Measurements from ENCODE around the gene METTL17.
"Not testable (repeated sequence)": the region's sequence is repeated elsewhere in the genome, so short reads cannot be mapped to it uniquely, and the experiment has no call there.

Gene METTL17

DNA sequence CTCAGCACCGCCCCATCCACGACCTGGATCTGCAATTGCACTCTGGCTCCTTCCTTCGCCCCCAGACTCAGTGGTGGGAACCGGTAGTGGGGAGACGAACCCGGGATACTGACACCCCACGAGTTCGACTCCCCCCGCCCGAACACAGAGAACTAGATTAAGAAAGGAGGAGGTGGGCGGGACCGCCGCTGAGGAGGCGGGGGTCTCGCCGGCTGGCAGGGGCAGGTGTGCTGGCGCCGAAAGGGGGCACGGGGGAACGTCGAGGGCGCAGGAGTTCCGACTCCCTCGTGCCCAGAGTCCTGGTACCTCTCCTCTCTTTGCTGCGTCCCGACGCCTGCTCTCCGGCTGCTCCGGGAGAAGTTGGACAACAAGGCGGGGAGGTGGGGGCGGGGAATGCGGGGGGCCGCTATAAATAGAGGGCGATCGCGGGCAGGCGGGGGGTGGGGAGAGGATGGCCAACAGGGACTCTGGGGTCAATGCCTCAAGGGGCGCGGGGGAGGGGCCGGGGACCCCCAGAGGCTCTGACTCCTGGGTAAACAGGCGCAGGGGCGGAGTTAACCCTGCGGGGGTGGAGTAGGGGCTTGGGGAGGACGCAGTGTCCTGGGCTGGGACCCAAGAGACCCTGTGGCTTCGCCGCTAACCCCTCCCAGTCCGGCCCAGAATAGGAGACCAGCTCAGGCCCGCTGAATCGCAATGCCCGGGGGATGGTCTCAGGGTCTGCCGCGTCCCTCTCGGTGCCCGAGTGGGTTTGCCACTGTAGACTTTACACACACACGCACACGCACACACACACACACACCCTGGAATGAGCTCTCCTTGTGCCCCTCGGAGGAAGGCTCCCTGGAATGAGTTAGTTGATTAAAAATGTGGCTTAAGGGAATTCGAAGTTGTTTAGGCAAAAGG, 35.8 kb downstream of the METTL17 start:
- DNase-seq: no peak

DNA sequence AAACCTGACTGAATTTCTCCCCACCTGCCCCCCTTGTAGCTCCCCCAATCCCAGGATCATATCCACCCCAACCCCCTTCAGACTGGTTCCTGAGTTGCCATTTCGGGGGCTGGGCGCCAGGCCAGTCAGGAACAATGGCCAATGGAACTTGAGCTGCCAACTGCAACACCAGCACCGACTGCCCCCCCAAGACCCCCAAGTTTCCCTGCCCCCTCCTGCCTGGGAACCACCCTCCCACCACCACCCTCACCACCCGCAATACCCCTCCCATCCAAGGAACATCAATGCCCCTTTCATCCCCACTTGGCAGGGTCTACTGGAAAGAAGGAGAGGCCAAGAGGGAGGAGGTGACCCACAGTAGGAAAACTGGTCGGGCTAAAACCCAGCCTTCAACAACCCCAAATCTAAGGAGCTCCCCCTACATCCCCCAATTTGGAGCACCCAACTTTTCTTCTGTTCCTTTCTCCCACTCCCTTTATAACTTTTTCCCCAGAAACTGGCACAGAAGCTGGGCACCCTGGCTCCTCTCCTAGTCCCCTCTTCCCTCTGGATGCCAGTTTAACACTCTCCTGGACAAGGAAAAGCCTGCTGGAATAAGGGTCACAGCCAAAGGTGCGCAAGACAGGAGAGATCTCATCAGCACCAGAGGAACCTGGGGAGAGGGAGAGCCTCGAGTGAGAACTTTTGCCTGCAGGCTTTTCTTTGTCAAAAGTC, 36.7 kb downstream of the METTL17 start:
- no peak for DNase-seq

DNA sequence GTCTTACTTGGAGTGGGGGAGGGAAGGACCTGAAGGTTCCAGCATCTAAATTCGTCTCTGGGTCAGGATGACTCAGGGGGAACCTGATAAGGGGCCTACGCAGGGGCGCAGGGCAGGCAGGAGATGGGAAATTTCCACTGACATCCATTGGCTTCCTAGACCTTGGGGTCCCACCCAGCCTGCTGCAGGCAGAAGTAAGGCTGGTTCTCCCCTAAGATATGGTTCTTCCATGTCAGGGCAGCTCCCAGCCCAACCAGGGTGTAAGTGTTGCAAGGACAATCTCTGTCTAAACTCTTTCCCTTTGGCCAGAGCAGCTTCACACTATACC, 37.2 kb downstream of the METTL17 start:
- no peak for DNase-seq

DNA sequence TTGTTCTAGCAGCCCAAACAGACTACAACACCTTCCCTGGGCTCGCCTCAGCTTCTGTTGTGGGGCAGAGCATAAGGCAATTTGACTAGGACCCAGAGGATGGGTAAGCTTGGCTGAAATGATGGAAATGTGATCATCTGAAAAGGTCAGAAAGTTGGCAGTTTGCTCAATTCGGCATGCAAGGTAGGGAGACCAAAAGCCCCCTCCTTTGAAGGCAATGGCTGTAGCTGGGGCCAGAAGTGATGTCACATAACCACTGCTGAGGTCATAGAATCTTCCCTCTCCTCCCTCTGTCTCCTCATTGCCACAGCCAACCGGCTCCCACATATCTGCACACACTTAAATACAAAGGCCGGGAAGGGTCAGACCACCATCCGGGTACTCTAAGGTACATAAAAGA, 40.1 kb downstream of the METTL17 start, which contains the start of gene TPPP2:
Gene TPPP2 (plus strand): TSS at position 301 of the 400 bp plus-strand sequence. CDS start 365 bp downstream, outside the sequence.
- DNase-seq: no peak

DNA sequence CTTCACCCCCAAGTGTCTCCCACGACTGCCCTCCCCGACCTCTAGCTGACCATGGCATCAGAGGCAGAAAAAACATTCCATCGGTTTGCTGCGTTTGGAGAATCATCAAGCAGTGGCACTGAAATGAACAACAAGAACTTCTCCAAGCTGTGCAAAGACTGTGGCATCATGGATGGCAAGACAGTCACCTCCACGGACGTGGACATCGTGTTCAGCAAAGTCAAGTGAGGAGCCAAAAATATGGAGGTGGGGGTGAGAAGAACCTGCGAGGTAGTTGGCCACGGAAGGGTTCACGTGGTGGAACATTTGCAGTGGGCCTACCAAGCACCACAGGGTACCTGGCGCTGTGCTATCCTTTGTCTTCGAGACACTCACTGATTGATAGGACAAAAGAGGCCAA, 40.8 kb downstream of the METTL17 start:
- no peak for DNase-seq

DNA sequence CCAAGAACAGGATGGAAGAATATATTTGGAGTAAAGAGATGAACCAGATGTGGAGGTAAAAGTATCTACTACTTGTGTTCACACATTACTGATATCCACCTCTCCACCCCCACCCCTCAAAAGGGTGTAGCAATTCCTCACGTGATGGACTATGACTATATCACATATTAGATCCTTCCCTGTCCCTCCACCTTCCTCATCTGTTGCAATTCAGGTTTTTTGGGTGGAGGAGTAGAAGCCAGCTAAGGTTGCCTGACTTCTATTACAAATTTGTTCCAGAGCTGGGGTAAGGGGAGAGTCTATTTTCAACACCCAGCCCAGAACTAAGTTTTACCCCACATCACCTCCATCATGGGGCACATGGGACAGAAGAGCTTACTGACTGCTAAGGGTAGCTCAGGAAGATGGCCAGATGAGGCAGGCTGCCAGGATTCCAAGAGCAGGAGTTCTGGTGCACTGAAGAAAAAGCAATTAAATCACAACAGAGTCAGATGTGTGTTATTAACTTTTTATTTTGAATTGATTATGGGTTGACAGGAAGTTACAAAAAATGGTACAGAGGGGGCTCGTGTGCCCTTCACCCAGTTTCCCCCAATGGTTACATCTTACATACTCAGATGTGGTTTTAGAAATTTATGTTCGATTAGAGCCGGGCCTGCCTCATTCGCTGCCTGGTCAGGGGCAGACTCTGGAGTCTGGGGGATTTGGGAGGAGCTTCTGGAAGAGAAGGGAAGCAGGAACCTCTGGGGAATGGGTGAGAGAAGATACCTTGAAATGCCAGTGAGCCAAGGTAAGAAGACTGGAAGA, 42.7 kb downstream of the METTL17 start:
- DNase-seq: no peak

DNA sequence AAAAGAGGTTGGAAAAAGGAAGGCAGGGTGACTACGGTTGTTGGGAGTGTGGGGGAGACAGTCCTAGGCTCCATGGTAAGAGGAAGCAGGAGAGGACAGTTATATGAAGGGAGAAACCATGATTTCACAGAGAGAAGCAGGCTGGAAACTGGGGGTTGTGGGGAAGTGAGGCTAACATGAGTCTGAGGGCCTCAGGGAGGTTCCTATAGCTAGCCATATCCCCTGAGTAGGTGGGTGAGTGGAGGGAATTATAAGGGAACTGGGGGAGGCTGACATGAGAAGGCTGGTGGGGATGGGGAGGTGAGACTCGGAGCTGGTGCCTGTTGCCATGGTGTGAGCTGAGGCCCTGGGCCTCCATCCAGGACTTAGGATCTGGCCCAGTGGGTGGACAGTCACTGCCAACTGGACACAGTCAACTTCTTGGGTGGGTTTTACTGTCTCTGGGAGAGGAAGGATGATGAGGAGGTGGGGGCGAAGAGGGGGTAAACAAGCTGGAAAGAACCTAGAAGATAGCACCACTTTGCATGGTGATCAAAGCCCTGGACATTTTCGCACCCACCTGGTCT, 43.4 kb downstream of the METTL17 start:
- DNase-seq: no peak

DNA sequence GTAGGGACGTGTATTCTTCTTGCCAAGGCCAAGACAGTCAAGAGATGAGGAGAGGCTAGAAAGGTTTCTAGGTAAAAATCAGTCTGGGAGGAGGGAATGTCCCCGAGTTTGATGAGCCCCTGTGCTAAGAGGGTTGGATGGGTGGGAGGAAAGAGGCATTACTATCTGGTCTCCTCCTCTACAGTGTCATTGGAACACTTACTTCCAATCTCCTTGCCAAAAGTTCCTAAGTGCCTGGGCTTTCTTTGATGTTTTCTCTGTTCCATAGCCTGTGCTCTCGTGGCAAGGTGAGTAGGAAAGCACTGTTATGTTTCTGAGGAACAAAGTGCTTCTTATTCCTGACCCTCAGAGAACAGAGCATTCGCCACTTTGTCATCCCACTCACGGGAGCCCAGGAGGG, 44.9 kb downstream of the METTL17 start, which contains the start of gene RNASE13:
Gene RNASE13 (minus strand): TSS at position 101 of the 400 bp plus-strand sequence. CDS start 519 bp downstream, outside the sequence.
- DNase-seq: no peak

DNA sequence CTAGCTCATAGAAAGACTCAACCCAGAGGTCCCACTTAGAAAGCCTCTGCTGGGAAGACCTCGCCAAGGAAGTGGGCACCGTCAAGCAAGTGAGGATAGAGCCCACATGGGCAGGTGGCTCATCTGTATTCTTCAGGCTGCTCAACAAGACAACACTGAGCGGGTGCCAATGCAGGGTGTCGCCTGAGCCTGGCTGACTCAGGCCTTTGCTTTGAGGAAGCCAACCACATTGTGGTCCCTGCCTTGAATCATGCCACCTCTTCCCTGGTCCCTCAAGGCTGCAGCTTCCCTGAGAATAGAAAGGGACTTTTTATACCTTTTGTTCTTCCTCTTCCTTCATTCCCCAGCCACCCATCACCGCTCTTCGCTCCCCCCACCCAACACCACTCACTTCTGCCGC, 47.0 kb downstream of the METTL17 start:
- no peak for DNase-seq

DNA sequence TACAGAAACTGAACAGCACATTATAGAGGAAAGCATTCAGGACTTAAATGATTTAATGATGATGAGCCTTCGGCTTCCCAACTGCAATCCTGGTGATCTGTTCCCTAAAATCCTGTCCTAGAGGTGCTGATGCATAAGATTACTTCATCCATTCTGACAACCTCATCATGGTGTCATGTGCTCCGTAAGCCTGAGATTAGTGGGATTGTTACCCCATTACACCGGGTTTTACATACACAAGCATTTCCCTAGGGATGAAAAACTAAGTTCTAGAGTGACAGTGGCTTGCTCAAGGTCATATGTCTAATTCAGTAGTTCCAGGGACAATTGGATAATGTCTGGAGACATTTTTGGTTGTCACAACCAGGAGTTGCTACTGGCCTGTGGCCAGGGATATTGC, 47.4 kb downstream of the METTL17 start:
- DNase-seq: no peak

DNA sequence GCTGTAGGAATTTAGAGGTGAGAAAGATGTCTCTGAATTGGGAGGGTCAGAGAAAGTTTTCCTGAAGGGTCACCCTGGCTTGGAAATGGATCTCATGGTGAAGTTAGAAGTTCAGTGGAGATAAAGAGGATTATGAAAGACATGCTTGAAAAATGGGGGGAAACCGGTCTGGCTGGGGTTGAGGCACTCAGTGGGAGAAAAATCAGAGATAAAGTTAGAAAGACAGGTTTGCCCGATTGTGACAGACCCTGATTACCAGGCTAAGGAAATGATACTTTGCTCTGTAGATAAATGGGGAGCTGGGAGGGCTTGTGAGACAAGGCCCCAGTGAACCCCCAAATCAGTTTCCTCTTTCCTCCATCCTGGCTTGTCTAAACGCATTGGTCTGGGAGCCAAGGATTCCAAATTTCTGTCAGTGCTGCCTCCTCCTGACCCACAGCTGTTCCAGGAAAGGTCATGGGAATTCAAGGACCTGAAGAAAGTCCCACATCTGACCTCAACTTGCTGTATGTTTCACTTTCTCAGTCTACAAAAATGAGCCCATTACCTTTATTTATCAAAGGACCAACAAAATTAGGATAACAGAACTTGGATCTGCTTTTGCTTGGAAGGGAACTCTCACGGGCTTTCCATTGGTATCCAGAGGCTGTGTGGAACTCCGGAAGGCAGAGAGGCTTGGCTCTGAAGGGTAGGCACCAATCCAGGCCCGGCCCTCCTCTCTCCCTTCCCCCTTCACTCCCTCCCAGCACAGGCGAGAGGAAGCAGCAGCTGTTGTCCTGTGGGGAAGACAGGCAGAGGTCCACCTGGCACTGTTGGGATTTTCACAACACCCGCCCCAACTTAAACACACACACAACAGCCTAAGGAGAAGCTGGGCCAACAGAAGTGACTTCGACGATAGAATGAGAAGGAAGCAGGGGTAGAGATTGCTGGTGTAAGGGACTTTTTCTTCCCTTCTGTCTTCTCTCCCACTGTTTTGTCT, 49.0 kb downstream of the METTL17 start:
- no peak for DNase-seq

DNA sequence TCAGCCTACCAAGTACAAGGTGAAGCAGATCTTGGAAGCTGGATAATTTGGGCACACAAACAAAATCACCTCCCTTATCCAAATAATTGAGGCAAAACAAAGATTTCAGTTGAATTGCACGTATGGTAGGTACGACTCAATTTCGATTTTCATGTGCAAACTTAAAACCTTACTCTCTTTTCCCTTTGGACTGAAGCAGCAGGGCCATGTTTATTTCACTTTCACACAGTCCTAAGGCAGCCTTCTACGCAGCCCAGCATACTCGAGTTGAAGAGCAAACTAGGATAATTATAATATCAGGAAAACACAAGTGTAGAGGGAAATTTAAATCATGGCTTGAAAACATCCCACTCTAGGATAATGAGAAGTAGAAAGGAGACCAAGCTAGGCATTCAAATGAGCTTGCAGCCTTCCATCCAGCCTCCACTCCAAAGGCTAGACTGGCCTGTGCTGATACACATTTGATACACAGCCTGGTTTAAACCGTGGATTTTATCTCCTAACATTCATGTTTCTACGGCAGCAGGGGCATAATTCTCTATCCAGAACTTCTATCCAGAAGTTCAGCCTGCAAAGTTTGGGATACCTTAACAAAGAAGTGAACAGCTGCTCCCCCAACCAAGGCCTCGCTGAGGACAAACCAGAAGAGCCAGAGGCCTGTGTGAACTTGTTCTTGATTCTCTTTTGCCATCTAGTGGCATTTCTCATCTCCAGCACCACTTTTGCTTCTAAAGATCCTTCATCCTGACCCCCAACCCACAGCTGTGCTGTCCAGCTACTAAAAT, 50.0 kb downstream of the METTL17 start:
- DNase-seq: no peak

DNA sequence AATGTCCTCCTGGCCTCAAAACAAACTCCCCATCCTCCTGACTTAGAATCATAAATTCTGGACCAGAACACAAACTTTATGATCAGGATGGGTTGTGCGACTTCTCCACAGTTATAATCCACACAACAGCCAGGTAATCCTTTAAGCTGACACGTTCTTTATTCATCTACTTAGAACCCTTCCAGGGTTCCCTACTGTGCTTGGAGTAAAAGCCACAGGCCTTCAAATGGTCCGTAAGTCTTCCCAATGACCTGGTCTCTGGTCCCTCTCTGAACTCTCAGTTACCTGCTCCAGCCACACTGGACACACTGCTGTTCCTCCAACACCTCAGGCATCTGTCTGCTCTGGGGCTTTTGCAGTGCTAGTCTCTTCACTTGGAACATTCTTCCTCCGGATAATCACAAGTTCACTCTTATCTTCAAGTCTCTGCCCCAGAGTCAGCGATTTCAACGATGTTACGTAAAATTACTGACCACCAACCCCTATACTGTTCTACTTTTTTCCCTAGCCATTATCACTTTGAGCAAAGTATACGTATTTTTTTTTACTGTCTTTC, 50.7 kb downstream of the METTL17 start:
- DNase-seq: no peak

DNA sequence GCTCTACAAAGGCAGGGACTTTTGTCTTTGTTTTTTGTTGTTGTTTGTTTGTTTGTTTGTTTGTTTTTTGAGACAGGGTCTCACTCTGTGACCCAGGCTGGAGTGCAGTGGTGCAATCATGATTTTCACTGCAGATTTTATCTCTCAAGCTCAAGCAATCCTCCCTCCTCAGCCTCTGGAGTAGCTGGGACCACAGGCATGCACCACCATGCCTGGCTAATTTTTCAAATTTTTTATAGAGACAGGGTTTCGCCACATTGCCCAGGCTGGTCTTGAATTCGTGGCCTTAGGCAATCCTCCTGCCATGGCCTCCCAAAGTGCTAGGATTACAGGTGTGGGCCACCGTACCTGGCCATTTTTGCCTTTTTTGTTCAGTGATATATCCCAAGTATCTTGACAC, 51.2 kb downstream of the METTL17 start:
- not testable (repeated sequence) for DNase-seq

DNA sequence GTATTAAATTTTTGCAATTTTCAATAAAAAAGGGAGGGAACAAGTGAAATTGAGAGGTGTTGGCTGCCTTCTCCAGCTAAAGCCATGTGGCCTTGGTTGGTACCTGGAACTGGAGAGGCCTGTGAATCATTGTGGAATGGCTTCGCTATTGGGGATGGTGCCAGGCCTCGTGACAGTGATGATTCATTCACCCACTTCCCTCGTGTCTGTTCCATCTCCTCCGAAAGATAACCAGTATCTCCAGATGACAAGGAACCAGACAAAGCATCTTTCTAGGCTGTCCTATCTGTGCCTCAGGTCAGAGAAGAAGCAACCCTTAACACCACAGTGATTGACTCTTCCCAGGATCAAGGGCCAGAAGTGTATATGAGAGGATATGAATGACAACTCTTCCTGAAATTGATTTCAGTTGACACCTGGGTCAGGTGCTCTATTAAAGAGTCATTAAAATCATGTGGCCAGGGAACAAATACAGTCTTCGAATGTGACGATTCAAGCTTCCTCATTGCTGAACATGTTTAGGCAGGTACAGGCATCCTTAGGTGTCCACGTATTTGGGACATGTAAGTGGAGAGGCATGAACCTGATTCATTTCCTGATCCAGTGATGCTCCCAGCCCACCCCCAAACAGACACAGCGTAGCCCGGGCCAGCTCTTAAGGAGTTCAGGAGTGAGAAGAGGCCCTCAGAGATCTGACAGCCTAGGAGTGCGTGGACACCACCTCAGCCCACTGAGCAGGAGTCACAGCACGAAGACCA, 52.1 kb downstream of the METTL17 start, which contains the start of gene RNASE7:
Gene RNASE7 (plus strand): TSS at position 687 of the 758 bp plus-strand sequence. CDS start 631 bp downstream, outside the sequence.
- DNase-seq: no peak

DNA sequence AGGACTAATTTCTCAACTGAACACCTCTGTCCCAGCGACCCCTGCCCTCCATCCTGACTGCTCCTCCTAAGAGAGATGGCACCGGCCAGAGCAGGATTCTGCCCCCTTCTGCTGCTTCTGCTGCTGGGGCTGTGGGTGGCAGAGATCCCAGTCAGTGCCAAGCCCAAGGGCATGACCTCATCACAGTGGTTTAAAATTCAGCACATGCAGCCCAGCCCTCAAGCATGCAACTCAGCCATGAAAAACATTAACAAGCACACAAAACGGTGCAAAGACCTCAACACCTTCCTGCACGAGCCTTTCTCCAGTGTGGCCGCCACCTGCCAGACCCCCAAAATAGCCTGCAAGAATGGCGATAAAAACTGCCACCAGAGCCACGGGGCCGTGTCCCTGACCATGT, 53.1 kb downstream of the METTL17 start:
- no peak for DNase-seq

DNA sequence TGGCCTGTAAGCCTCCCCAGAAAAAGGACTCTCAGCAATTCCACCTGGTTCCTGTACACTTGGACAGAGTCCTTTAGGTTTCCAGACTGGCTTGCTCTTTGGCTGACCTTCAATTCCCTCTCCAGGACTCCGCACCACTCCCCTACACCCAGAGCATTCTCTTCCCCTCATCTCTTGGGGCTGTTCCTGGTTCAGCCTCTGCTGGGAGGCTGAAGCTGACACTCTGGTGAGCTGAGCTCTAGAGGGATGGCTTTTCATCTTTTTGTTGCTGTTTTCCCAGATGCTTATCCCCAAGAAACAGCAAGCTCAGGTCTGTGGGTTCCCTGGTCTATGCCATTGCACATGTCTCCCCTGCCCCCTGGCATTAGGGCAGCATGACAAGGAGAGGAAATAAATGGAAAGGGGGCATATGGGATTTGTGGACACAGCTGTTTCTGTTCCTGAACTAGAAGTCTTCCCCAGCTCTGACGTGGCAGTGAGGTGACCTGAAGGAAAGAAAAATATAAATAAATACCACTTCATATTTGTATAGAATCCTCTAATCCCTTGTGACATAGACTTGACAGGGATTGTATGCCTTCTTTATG, 53.7 kb downstream of the METTL17 start:
- DNase-seq: no peak

DNA sequence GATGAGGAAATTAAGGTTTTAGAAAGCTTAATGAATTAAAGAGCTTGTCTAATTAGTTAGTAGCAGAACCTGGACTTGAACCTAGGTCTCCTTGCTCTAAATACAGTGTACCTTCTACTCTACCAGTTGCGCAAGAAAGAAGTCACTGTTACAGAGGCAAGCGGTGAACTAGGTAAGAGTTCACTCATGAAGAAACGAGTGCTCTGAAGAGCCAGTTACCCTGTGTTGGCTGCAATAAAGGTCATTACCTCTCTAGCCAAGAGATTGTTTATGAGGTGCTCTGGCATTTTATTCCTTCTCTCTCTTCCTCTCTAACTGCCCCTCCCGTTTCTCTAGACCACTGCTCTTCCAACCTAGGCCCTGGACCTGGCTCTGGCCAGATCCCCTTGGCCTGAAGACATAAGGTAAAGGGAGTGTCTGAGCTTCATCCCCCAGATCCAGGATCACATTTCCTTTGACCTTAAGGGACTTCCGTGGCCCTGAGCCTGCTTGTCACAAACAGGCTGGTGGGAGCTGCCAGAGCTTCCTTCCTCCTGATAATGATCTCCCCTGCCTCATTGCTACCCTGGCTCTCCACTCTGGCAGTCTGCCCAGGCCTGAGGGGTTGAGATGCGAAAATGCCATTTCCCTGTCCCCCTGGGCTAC, 54.3 kb downstream of the METTL17 start:
- no peak for DNase-seq

All from stimulated activated CD4-positive, alpha-beta T cell treated with anti-CD3 and anti-CD28 coated beads, Interleukin-4, amount 100 ng/mL, for 24 hours (primary cell).